ENCODE results near the gene NINL. TPM values are rescaled to one million over a fixed set of nuclear protein-coding genes. Genes with fewer than 3 reads are reported as not detected.

The NINL gene
- polyA plus RNA-seq, 1 of the 3 experiments (the other 2 are of a cell fraction), result 22.5 TPM

DNA sequence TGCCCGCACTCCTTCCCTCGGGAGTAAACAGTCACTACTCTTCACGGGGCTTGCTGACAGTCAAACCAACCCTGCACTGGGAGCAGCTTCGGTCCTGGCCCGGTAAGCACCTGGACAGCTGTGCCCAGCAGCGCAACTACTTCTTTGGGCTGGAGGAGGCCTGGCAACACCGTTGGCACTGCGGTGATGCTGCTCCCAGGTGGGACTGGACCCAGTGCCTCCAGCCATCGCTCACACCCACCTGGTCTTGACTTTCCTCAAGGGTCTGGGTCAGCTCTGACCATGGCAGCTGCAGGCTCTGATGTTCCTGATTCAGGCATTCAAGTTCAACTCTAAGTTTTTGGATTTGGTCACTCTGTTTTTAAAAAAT, 124.1 kb downstream of the NINL start:
- no peaks in the 10 kb centered on the region for H3K9me3 ChIP-seq
- CTCF ChIA-PET, result no interaction called here
- H3K79me2 ChIP-seq (ENCODE audit: insufficient read depth), result no peaks in the 10 kb centered on the region
- H3K27me3 ChIP-seq (ENCODE audit: insufficient read depth), result no peaks in the 10 kb centered on the region
- H3K9ac ChIP-seq, result no peak overlapping the region
- H3K36me3 ChIP-seq (replicated peaks in 1 of 2; ENCODE audit: control insufficient read depth in 1 of 2, insufficient read depth in 2 of 2, low read length in 1 of 2), result peaks cover 6 to 40% of the 10 kb centered on the region in 2 experiments
- no peak overlapping the region for H3K4me3 ChIP-seq (ENCODE audit: low read depth in 2 of 2, low read length in 1 of 2)
- no peaks in the 10 kb centered on the region for H3F3A ChIP-seq (replicated peaks; ENCODE audit: insufficient read depth)
- no peak for DNase-seq
- H3K4me2 ChIP-seq, result no peak overlapping the region
- 80% methylated on average over 9 of the region's 9 CpGs for WGBS (ENCODE audit: low lambda C conversion rate)
- no peak overlapping the region for H2AFZ ChIP-seq (ENCODE audit: low read depth)
- no peak overlapping the region for H3K27ac ChIP-seq (ENCODE audit: low read depth in 2 of 2, low read length in 1 of 2)
- POLR2A ChIA-PET, result no interaction called here
- H3K4me1 ChIP-seq (ENCODE audit: control insufficient read depth in 1 of 2, insufficient read depth in 2 of 2, low read depth in 1 of 2, low read length in 1 of 2), result peaks cover 0 to 15% of the 10 kb centered on the region in 2 experiments; a peak in 1 of 4 replicates
- TF ChIP-seq, protein P1, sequence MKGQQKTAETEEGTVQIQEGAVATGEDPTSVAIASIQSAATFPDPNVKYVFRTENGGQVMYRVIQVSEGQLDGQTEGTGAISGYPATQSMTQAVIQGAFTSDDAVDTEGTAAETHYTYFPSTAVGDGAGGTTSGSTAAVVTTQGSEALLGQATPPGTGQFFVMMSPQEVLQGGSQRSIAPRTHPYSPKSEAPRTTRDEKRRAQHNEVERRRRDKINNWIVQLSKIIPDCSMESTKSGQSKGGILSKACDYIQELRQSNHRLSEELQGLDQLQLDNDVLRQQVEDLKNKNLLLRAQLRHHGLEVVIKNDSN (IDR thresholded peaks at IDR 0.05; ENCODE audit: borderline replicate concordance, low read depth), result no peak
- TF ChIP-seq FOXM1 (IDR thresholded peaks at IDR 0.05; ENCODE audit: low read depth) (no peak), RXRA (IDR thresholded peaks at IDR 0.05; ENCODE audit: borderline replicate concordance, low read depth) (no peak), SIN3A (IDR thresholded peaks at IDR 0.05; ENCODE audit: borderline replicate concordance, low read depth, low read length) (no peak), EZH2phosphoT487 (IDR thresholded peaks at IDR 0.05; ENCODE audit: borderline replicate concordance, low read depth) (no peak), CHD2 (IDR thresholded peaks at IDR 0.05; ENCODE audit: low read length, partially characterized antibody) (no peak), RCOR1 (IDR thresholded peaks at IDR 0.05; ENCODE audit: low read length) (no peak), MEF2A (IDR thresholded peaks at IDR 0.05; ENCODE audit: borderline replicate concordance, low read depth) (no peak), TCF12 (IDR thresholded peaks at IDR 0.05) (no peak), GABPA (IDR thresholded peaks at IDR 0.05; ENCODE audit: low read depth) (no peak), ELF1 (IDR thresholded peaks at IDR 0.05) (no peak)
- TF ChIP-seq, protein P2, sequence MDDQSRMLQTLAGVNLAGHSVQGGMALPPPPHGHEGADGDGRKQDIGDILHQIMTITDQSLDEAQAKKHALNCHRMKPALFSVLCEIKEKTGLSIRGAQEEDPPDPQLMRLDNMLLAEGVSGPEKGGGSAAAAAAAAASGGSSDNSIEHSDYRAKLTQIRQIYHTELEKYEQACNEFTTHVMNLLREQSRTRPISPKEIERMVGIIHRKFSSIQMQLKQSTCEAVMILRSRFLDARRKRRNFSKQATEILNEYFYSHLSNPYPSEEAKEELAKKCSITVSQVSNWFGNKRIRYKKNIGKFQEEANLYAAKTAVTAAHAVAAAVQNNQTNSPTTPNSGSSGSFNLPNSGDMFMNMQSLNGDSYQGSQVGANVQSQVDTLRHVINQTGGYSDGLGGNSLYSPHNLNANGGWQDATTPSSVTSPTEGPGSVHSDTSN (IDR thresholded peaks at IDR 0.05), result no peak
- no peaks in the 10 kb centered on the region for H3K9me2 ChIP-seq
- H4K20me1 ChIP-seq (ENCODE audit: insufficient read depth), result no peaks in the 10 kb centered on the region

DNA sequence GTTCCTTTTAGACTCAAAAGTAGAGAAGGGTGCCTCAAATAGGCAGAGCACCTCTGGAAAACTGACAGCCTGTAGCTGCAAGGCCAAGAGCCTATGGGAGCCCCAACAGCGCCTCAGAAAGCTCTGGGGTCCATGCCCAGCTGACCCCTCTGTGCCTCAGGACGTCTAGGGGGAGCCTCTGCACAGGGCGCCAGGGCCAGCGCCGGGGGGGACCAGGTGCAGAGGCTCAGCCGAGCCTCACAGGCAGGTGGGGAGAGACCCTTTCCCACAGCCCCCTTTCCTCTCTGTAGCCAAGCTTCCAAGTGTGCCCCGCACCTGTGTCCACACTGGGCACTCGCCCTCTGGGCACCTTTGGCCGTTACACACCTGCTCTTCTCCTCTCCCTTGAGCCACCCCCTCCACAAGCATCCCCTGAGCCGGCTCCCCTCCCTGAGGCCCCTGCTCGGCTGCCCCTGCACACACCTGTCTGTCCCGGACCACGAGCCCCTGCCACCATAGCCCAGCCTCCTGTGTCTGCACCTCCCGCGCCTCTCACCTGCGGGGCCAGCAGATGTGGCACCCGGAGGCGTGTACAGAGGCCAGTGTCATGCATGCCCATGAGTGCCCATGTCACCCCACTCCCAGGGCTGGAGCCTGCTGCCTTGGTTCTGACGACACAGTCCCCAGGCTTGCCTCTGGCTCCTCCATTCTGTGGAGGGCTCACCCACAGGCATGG, 124.6 kb downstream of the NINL start:
- POLR2A ChIA-PET, result no interaction called here
- TF ChIP-seq GATA2 (CRISPR knock-in tag; IDR thresholded peaks at IDR 0.05) (no peak), EP300 (IDR thresholded peaks at IDR 0.05; ENCODE audit: borderline replicate concordance in 1 of 2, low read depth in 1 of 2, low read length in 1 of 2) (no peak), YY1 (IDR thresholded peaks at IDR 0.05; ENCODE audit: low read depth) (no peak), FOXM1 (IDR thresholded peaks at IDR 0.05; ENCODE audit: low read depth) (no peak), MXI1 (IDR thresholded peaks at IDR 0.05; ENCODE audit: low read depth, low read length) (no peak), JUND (IDR thresholded peaks at IDR 0.05) (no peak), RXRA (IDR thresholded peaks at IDR 0.05; ENCODE audit: borderline replicate concordance, low read depth) (no peak), SMC3 (IDR thresholded peaks at IDR 0.05; ENCODE audit: low read depth, low read length) (no peak), NRF1 (IDR thresholded peaks at IDR 0.05; ENCODE audit: low read depth, low read length) (no peak), GABPA (IDR thresholded peaks at IDR 0.05; ENCODE audit: low read depth) (no peak)
- TF ChIP-seq, protein P3, sequence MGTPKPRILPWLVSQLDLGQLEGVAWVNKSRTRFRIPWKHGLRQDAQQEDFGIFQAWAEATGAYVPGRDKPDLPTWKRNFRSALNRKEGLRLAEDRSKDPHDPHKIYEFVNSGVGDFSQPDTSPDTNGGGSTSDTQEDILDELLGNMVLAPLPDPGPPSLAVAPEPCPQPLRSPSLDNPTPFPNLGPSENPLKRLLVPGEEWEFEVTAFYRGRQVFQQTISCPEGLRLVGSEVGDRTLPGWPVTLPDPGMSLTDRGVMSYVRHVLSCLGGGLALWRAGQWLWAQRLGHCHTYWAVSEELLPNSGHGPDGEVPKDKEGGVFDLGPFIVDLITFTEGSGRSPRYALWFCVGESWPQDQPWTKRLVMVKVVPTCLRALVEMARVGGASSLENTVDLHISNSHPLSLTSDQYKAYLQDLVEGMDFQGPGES (IDR thresholded peaks at IDR 0.05; ENCODE audit: low read depth, low read length), result no peak
- TF ChIP-seq, protein P2 (IDR thresholded peaks at IDR 0.05), result no peak
- TF ChIP-seq, protein P4, sequence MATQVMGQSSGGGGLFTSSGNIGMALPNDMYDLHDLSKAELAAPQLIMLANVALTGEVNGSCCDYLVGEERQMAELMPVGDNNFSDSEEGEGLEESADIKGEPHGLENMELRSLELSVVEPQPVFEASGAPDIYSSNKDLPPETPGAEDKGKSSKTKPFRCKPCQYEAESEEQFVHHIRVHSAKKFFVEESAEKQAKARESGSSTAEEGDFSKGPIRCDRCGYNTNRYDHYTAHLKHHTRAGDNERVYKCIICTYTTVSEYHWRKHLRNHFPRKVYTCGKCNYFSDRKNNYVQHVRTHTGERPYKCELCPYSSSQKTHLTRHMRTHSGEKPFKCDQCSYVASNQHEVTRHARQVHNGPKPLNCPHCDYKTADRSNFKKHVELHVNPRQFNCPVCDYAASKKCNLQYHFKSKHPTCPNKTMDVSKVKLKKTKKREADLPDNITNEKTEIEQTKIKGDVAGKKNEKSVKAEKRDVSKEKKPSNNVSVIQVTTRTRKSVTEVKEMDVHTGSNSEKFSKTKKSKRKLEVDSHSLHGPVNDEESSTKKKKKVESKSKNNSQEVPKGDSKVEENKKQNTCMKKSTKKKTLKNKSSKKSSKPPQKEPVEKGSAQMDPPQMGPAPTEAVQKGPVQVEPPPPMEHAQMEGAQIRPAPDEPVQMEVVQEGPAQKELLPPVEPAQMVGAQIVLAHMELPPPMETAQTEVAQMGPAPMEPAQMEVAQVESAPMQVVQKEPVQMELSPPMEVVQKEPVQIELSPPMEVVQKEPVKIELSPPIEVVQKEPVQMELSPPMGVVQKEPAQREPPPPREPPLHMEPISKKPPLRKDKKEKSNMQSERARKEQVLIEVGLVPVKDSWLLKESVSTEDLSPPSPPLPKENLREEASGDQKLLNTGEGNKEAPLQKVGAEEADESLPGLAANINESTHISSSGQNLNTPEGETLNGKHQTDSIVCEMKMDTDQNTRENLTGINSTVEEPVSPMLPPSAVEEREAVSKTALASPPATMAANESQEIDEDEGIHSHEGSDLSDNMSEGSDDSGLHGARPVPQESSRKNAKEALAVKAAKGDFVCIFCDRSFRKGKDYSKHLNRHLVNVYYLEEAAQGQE (IDR thresholded peaks at IDR 0.05; ENCODE audit: low read depth, low read length), result no peak

More for the DNA sequence above, 124.6 kb downstream of the NINL start:
- Histone ChIP-seq H3K27me3 (ENCODE audit: insufficient read depth) (no peaks in the 10 kb centered on the region), H3F3A (replicated peaks; ENCODE audit: insufficient read depth) (no peaks in the 10 kb centered on the region), H3K36me3 (replicated peaks in 1 of 2; ENCODE audit: control insufficient read depth in 1 of 2, insufficient read depth in 2 of 2, low read length in 1 of 2) (peaks cover 8 to 39% of the 10 kb centered on the region in 2 experiments), H3K4me1 (ENCODE audit: control insufficient read depth in 1 of 2, insufficient read depth in 2 of 2, low read depth in 1 of 2, low read length in 1 of 2) (peaks cover 0 to 14% of the 10 kb centered on the region in 2 experiments; a peak in 1 of 4 replicates), H3K9me2 (no peaks in the 10 kb centered on the region), H3K9me3 (no peaks in the 10 kb centered on the region), H3K9ac (no peak overlapping the region), H3K4me2 (no peak overlapping the region), H2AFZ (ENCODE audit: low read depth) (no peak overlapping the region), H3K4me3 (ENCODE audit: low read depth in 2 of 2, low read length in 1 of 2) (no peak overlapping the region), H3K79me2 (ENCODE audit: insufficient read depth) (no peaks in the 10 kb centered on the region), H3K27ac (ENCODE audit: low read depth in 2 of 2, low read length in 1 of 2) (no peak overlapping the region), H4K20me1 (ENCODE audit: insufficient read depth) (no peaks in the 10 kb centered on the region)
- 99% methylated on average over 10 of the region's 19 CpGs for WGBS (ENCODE audit: low lambda C conversion rate)
- CTCF ChIA-PET, result no interaction called here
- no peak for DNase-seq

All from SK-N-SH (cell line).